ENCODE results near the gene ATG7. TPM values are rescaled to one million over a fixed set of nuclear protein-coding genes. Genes with fewer than 3 reads are reported as not detected.

ATG7 gene
- total and polyA plus RNA-seq, 10 of the 15 experiments (the other 5 are each of a cell fraction or from before 2014, with no cell fraction given): 13.5 to 49.5 (median 26.4) TPM

DNA sequence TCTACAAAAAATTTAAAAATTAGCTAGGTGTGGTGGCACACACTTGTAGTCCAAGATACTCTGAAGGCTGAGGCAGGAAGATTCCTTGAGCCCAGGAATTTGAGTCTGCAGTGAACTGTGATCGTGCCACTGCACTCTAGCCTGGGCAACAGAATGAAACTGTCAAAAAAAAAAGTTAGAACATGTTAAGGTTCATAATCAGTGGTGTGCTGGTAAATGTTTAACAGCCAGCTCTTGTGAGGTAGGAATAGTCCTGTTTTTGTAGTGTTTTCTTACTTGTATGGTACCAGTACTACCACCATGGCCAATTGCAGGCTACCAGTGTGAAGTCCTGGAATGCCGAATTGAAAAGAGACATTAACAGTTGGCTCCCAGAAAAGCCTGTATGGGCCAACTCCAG lies 50.7 kb downstream of the ATG7 start:
- intact Hi-C loops (cut with micrococcal nuclease; ENCODE audit: unreplicated experiment) (no loop called here), in situ Hi-C loops (cut with MboI) (no loop called here)
- ChIA-PET RAD21 (ENCODE audit: unreplicated experiment) (interaction anchor here (3.3 kb wide), 1 partner anchor 12 kb away, joined by 11 read pairs; no protein-coding TSS in a partner anchor), SMC1A (ENCODE audit: uncharacterized antibody, unreplicated experiment) (interaction anchor here (0.9 to 1.8 kb wide), 3 partner anchors 12 to 34 kb away, joined by 3 to 7 read pairs (median 6); no protein-coding TSS in a partner anchor), POLR2A (interaction anchor here (1.3 kb wide), 1 partner anchor 50 kb away, joined by 4 read pairs; no protein-coding TSS in a partner anchor), CTCF (interaction anchor here (0.7 to 5.2 kb wide), 3 partner anchors 11 to 27 kb away, joined by 3 to 27 read pairs (median 4); no protein-coding TSS in a partner anchor)
- no peak overlapping the region for H3K9ac ChIP-seq (ENCODE audit: control insufficient read depth, insufficient read depth, low read length)
- H4K20me1 ChIP-seq (ENCODE audit: control insufficient read depth, insufficient read depth): no peaks in the 10 kb centered on the region
- no peak for DNase-seq (ENCODE audit: low read depth, low spot score)
- no peaks in the 10 kb centered on the region for H3K9me3 ChIP-seq (replicated peaks; ENCODE audit: control insufficient read depth, insufficient read depth, low read length)
- TF ChIP-seq NR2C1 (IDR thresholded peaks at IDR 0.05) (no peak), KAT2A (conservative IDR thresholded peaks at IDR 0.05; ENCODE audit: control insufficient read depth, low read depth, low read length) (no peak), RB1 (IDR thresholded peaks at IDR 0.05; ENCODE audit: borderline replicate concordance) (no peak), POU2F2 (IDR thresholded peaks at IDR 0.05; ENCODE audit: borderline replicate concordance, low read depth, low read length) (no peak), ATF7 (IDR thresholded peaks at IDR 0.05; ENCODE audit: low read depth) (no peak), RAD21 (IDR thresholded peaks at IDR 0.05; ENCODE audit: insufficient read depth, low read depth, low read length) (no peak), IRF3 (IDR thresholded peaks at IDR 0.05) (no peak), NBN (IDR thresholded peaks at IDR 0.05) (no peak)
- H3K27me3 ChIP-seq (replicated peaks in 1 of 2; ENCODE audit: control insufficient read depth in 2 of 2, insufficient read depth in 2 of 2, low read length in 1 of 2): no peaks in the 10 kb centered on the region
- no peak for FAIRE-seq
- H3K4me1 ChIP-seq (ENCODE audit: control insufficient read depth, insufficient read depth, low read length): no peaks in the 10 kb centered on the region
- peaks cover 4 to 20% of the 10 kb centered on the region in 2 experiments; a peak in 3 of 4 replicates for H3K36me3 ChIP-seq (ENCODE audit: control insufficient read depth in 2 of 2, insufficient read depth in 2 of 2, low read length in 1 of 2)
- no peak for ATAC-seq
- WGBS (ENCODE audit: insufficient coverage, insufficient replicate concordance, low lambda C conversion rate, missing lambda C conversion rate): 96% methylated on average over 2 of the region's 2 CpGs
- H3K4me3 ChIP-seq: no peak overlapping the region
- BruUV-seq (replicated peaks): no TSS peak
- no peaks in the 10 kb centered on the region for H3K79me2 ChIP-seq (ENCODE audit: control insufficient read depth, insufficient read depth, low read length)
- H3K27ac ChIP-seq (ENCODE audit: control insufficient read depth, insufficient read depth): no peak overlapping the region
- no peak overlapping the region for H3K4me2 ChIP-seq (ENCODE audit: control insufficient read depth, insufficient read depth)
- H2AFZ ChIP-seq (ENCODE audit: control insufficient read depth, low read depth, low read length): no peak overlapping the region
